Renal cortex interstitium (tissue), 11 donors: ENCODE results near the gene SCIN. TPM values are rescaled to one million over a fixed set of nuclear protein-coding genes. Genes with fewer than 3 reads are reported as not detected.
"Not testable (repeated sequence)": the region's sequence is repeated elsewhere in the genome, so short reads cannot be mapped to it uniquely, and the experiment has no call there.

Source experiments
- DNase-seq, 11 donors: peaks; one replicate each; pipeline ENCODE4 v3.0.0-alpha.2; 2013; ENCODE audit warnings: low read depth in 9 of 11, low spot score in 4 of 11; ENCODE audit errors: extremely low read depth in 1 of 11
- polyA plus RNA-seq, 3 donors: library from polyadenylated mRNA; unstranded; fragments of 120-200 nt; gene quantifications; one replicate each; pipeline ENCODE4 v1.2.1, GENCODE V29; 2013; ENCODE audit not compliant: insufficient read length in 3 of 3

Gene SCIN
- polyA plus RNA-seq, 3 donors: 82.1 to 154 (median 110) TPM

DNA sequence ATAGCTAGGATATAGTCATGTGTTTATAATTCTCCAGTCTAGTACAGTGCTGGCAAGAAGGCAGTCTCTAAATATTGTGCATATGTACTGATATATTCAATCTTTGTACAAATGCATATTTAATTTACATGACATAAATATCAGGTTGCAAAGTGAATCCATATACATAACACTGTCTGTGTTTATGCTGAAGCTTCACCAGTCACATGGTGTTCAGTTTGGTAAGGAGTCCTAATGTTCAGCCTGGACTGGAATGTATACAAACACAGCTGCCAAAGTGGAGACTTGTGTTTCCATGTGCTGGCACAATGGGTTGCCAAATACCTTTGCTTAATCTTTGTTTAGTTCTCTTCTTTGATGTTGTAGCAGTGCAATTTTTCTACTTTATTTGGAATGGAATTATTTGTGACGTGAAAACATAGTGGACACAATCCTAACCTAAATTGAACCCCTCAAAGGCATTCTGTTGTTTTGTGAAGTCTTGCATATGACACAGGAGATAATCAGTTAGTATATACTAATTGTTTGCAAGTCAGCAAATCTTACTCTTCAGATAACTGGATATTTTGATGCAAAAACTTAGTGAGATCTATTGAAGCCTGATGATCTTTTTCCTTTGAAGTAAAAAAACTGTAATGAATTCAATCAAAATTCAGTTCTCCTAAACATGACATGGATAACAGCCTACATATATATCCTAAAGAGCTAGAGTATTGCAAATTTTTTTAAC lies 99.6 kb downstream of the SCIN start:
- DNase-seq: no peak

DNA sequence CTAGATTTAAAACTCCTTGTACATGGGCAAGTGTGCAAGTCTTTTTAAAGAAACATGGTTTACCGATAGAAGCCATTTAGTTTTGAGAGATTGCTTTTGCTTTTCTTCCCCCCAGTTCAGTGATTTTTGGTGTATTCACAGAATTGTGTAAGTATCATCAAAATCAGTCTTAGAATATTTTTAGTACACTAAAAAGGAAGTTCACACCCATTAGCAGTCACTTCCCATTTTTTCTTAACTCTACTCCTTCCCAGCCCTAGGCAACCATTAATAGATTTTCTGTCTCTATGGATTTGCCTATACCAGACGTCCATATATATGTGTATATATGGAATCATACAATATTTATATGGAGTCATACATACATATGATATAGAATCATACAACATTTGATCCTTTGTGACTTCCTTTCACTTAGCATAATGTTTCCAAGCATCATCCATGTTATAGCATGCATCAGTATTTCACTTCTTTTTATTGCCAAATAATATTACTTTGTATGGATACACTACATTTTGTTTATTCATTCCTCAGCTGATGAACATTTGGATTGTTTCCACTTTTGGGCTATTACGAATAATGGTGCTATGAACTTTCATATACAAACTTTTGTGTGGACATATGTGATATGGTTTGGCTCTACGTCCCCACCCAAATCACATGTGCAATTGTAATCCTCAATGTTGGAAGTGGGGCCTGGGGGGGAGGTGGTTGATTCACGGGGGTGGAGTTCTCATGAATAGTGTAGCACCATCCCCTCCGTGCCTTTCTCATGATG lies 100.4 kb downstream of the SCIN start:
- no peak for DNase-seq

DNA sequence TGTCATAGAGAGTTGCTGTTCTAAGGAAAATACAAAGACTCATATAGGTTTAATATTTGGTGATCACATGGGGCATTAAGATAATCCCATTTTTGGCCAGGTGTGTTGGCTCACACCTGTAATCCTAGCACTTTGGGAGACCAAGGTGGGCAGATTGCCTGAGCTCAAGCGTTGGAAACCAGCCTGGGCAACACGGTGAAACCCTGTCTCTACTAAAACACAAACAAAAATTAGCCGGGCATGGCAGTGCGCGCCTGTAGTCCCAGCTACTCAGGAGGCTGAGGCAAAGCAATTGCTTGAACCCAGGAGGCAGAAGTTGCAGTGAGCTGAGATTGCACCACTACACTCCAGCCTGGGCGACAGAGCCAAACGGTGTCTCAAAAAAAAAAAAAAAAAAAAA lies 102.9 kb downstream of the SCIN start:
- DNase-seq: not testable (repeated sequence)

DNA sequence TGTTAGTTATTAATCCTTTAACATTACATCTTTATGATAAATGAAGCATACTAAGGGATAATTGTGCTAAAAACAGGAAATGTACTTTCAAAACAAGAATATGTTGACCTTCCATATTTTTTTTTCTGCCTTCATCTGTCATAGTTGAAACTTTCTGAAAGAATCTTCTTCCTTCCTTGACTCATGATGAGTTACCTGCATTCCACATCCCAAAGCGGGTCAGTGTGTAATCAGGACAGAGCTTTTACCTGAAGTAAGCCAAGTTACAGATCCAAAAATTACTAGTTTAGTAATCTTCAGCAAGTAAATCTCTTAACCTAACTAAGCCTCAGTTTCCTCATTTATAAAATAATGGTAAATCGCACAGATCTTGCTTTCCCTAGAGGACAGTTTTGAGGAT lies 103.5 kb downstream of the SCIN start:
- DNase-seq: no peak

DNA sequence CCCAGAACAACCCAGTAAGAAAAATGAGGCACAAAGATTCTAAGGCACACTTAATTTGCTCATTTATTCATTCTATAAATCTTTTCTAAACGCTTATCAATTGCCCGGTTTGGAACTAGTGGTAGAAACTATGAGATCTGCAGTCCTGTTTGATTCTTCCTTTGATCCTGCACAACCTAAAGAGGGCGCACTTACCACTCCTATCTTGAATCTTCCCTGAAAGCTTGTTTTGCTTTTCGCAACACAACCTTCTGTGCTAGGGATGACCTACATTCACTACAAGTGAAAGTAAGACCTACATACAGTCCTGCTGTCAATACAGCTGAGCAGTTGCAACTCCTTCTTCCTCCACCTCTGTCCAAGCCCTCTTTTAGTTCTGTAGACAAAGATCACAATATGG lies 104.3 kb downstream of the SCIN start:
- no peak for DNase-seq

DNA sequence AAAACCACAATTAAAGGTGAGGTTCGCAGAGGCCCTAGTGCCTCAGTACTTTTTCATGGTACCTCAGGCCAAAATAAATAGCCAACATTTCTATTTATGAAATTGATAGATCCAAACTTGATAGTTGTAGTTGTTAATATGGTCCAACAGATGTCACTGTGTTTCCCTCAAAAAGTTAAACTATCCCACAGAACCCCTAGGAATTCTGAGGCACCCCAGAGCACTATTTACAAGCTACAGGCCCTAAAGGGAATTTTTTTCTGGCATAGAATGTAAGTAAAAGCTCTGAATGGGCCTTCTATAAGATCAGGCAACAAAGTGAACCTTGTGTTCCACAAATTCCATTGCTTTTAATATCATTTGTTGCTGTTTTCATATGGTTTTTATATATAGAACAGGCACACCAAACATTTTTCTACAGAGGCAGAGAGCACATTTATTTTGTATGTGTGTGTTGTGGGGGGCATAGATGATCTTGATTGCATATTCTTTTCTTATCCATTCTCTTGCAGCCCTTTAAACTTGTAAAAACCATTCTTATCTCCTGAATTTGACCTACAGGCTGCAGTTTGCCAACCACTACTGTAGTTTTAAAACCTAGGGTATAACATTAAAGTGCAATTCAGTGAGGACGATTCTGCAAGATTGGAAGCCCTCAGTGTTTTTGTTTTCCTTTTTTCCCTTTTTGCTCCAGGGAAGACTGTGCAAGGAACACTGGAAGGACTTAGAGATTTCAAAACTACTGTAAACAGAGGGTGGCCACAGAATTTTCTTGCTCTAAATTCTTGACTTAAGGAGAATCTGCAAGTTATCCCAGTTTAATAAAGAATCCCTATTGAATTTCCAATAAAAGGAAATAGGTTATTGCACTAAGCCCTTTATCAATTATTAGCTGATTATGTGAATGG lies 113.4 kb downstream of the SCIN start:
- DNase-seq: no peak

DNA sequence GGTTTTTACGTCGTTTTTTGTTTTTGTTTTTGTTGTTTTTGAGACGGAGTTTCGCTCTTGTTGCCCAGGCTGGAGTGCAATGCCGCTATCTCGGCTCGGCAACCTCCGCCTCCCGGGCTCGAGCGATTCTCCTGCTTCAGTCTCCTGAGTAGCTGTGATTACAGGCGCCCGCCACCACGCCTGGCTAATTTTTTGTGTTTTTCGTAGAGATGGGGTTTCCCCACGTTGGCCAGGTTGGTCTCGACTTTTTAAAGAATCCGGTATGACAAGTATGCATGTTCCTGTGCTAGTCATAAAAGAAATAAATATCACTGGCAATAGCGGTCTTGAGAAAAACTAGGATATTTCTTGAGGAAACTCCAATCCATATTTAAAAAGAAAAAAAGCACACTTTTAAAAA lies 114.2 kb downstream of the SCIN start:
- DNase-seq: no peak

DNA sequence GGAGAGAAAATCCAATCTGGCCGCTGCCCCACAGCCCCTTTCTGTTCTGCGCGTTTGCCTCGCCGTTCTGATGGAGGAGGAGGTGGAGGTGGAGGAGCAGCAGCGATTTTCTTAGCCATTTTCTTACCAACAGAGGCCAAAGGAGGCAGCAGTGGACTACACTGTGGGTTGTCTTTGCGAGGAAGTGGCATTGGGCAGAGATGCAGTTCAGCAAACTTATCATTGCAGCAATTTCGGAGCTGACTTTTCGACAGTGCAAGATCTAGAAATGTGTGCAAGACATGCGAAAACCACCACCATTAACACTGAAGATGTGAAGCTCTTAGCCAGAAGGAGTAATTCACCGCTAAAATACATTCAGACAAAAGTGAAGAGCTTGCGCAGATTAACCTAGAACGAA lies 115.0 kb downstream of the SCIN start:
- DNase-seq: no peak

DNA sequence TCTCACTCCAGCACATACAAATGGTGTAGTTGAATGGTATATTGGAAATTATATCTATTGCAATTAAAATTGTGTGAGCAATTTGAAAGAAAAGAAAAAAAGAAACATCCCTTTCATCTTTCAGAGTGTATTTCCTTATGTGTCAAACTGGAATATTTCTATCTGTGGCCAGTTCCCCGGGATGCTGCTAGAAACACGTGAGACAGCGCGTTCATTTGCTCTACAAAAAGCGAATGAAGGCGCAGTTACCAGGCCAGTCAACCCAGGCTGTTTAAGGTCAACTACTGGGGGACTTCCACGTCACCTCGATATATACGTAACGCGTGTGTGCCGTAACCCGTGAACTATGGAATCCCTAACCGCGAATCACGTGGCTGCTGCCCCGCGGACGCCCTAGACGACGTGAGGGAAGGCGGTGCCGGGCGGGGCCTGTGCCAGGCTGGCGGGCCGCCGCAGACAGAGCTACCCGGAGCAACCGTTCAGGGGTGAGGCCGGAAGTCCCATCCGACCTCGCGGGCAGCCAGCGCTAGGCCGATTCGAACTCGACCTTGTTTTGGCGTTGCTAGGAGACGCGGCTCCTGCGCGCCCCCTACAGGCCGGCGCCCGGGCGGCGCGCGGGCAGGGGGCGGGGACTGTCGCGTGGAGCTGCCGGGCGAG lies 115.8 kb downstream of the SCIN start:
- DNase-seq: peak; percentile 70 to 86 (median 80)

DNA sequence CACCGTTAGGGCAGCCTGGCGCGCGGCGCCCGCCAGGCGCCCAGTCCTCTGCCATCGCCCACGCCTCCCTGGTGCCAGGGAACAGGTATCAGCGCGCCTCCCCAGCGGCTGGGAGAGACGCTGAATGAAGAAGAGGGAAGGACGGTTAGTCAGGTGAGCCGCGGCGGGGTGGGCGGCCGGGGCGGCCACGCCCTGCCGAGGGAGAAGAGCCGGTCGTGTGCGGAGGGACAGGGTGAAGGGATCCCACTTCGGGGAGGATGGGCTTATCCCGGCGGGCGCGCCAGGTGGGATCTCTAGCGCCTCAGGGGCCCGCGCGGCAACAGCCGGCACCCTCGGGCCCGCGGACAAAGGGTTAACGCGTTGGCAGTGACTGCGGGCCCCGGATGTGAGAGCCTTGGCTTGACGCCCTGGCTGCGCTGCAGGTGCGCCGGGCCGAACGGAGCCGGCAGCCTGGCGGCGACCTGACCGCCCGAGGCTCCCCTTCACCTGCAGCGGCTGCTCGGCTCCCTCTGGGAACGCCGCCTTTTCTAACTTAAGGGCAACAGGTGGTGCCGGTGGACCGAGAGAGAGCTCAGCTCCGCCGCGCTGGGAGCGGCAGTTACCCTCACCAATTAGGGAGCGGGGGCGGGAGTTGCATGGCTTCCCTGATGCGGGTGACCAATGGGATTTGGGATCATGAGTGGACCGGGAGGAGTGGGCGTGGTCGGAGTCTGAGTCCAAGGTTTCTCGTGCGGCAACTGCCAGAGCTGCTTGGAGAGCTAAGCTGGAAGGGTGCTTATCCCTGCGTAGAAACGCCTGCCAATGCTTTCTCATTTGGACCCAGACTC lies 116.6 kb downstream of the SCIN start, which contains the start of gene ARL4A:
Gene ARL4A (plus strand): TSS at position 743 of the 827 bp plus-strand sequence. CDS start 622 bp downstream, outside the sequence.
- peak; percentile 95 to 99 (median 96) for DNase-seq

DNA sequence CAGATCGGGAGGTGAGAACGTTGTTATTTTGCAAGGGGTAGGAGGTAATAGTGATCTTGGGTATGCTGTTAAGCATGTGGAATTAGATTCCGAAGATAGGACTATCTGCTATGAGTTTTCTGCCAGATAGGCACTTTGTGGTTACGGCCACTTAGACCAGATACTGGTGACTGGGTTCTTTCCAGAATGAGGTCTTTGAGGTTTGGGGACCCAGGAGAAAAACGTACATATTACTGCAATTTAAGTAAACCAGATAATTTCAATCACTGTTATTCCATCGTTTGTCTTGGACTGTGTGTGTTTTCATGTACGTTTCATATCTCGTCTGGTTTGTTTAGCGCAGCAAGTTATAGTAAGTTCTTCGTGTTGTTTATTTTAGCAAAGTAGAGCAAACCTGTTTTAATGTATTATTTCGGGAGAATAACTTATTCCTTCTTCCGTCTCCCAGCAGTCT lies 117.2 kb downstream of the SCIN start:
- DNase-seq: no peak

DNA sequence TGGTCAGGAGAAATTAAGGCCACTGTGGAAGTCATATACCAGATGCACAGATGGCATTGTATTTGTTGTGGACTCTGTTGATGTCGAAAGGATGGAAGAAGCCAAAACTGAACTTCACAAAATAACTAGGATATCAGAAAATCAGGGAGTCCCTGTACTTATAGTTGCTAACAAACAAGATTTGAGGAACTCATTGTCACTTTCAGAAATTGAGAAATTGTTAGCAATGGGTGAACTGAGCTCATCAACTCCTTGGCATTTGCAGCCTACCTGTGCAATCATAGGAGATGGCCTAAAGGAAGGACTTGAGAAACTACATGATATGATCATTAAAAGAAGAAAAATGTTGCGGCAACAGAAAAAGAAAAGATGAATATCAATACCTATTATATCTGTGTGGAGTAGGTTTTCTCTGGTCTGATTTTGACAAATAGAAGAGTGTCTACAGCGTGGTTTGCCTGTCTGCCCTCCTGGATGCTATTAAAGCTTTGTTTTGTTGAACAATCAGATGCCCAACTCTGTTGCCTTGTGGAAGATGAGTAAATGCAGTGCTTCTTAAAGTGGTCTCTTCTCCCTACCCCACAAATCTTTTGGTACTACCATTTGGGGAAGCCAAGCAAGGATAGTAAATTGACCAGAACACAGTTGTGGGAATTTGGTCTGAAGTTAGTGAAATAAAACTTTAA lies 118.1 kb downstream of the SCIN start:
- not testable (repeated sequence) for DNase-seq

DNA sequence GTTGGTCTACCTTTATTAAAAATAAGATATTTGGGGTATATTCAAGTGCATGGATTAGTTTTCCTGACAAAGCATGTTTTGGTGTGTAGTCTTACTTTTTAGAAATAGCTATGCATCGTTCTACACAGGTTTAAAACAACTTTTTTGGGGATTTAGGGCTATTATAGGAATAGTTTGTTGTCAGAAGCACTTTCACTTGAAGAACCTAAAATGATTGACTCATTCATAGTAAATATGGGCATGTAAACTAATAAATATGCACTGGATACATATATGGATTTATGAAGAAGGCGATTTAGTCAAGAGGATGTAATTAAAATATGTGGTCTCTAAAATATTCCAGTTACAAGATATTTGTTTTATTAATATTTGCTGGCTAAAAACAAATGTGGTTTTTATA lies 118.9 kb downstream of the SCIN start:
- DNase-seq: no peak

DNA sequence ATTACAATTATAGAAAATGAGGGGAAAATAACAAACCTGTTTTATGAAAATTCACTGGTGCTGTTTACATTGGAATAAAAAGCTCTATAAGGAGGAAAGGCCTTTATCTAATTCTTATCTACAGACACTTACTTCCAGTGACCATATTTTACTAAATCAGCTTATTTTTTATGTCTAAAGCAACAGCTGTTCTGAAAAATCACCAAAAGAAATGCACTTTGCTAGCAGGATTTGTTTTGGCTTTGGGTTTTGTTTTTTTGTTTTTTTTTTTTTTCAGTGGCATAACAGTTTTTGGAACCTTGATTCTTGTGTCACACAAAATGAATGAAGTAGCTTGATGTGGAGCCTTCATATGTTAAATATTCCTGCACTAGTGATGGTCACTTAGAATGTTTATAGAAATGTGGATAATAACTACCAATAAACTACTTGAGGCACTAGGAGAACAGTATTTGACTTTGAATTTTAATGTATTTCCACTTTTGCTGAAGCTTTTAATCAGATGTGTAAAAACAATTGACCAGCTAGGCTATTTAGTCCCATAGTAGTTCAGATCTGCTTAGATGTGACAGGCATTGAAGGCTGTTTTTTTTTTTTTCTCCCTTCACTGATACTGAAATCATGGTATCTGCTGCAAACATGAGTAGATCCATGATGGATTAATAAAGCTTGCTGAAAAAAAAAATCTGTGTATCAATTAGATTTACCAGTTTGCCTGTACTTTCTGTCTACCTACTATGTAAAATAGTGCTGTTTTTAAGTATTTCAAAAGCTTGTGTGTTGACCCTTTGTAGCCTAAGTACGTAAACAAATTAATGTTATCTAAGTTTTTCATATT lies 119.7 kb downstream of the SCIN start:
- no peak for DNase-seq

DNA sequence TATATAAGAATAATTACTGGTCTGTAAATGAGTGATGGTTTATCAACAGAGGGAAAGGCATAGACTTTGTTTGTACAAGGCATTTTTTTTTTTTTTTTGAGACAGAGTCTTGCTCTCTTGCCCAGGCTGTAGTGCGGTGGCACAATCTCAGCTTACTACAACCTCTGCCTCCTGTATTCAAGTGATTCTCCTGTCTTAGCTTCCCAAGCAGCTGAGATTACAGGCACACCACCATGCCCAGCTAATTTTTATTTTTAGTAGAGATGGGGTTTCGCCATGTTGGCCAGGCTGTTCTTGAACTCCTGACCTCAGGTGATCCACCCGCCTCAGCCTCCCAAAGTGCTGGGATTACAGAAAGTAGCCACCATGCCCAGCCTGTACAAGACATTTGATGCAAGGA lies 120.9 kb downstream of the SCIN start:
- DNase-seq: not testable (repeated sequence)

DNA sequence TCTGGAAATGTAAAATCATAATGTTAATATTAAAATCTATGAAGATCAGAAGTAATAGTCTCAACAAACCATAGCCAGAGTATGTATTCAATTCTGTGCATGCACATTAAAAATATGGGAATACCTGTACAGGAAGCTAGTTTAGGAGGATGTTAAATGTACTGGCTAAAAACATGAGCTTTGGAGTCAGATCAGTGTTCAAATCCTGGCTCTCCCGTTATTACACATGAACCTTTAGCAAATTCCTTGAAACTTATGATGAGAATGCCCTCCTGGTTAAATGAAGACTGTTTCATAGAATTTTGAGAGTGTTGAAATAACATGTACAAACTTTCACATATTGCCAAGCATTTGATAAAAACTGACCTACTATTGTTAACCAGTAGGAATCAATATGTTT lies 121.5 kb downstream of the SCIN start:
- DNase-seq: no peak
